HG03103 (cell line): ENCODE measurements around the gene NLK.
"Not testable (repeated sequence)": the region's sequence is repeated elsewhere in the genome, so short reads cannot be mapped to it uniquely, and the experiment has no call there.

Experiments
- ATAC-seq: cut with Tn5 transposase; IDR thresholded peaks from one replicate; pipeline ENCODE4 v1.9.1; 2021; ENCODE audit warnings: low read depth; ENCODE audit not compliant: unreplicated experiment

Gene NLK

DNA sequence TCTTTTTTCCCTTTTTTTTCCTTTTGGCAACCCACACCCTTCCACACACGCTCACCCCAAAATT lies at the start of gene NLK:
Gene NLK, plus strand, starts transcription at position 21 of the 64 bp plus-strand sequence. CDS start 197 bp downstream, outside the sequence.
- no peak for ATAC-seq

DNA sequence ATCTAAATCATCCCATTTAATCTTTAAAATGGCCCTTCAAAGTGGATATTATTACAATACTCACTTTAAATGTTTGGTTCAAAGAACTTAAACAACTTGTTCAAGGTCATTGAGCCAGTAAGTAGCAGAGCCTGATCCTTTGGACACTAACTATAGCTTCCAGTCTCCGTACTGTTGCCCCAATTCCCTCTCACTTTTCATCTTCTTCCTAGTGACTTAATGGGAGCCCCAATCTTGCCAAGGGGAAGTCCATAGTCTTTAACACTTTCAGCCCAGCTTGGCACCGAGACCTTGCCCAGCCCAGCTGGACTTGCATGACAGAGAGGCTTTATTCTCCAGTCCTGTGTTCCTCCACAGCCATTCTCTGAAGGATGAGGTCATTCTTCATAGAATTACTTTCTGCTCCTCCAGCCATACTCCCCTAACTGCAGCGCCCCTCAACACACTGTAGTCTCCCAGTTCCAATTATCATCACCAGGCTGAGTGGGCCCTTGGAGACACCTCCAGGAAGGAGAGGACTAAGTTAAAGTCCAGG lies 49.2 kb upstream of the NLK start:
- no peak for ATAC-seq

- no peak for ATAC-seq
Observed at GRCh38 chr17:27993723-27994310, 48.7 kb upstream of the NLK start.

- ATAC-seq: no peak
Observed at GRCh38 chr17:27994586-27994985, 47.9 kb upstream of the NLK start.

DNA sequence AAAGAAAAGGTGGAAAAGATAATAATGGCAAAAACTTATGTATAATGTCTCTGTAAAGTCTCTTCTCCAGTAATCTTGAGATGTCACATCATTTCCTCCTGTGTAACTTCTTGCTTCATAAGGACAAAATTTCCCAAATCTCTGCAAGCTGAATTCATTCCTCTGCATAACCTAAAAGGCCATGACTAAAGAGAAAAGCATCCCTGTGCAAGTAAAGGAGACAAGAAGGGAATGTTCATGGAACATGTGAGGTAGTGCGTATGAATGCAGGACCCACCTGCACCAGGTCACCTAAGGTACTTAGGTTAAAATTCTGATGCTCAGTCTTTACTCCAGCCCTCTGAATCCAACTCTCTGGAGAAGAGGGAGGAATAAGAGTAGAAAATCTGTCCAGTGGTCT lies 46.9 kb upstream of the NLK start:
- no peak for ATAC-seq

GRCh38 chr17:27996202-27997043 lies 46.1 kb upstream of the NLK start:
- ATAC-seq: no peak

GRCh38 chr17:27997044-27997401 lies 45.5 kb upstream of the NLK start:
- ATAC-seq: no peak

- ATAC-seq: no peak
Observed at GRCh38 chr17:27997522-27997921, 45.0 kb upstream of the NLK start.

DNA sequence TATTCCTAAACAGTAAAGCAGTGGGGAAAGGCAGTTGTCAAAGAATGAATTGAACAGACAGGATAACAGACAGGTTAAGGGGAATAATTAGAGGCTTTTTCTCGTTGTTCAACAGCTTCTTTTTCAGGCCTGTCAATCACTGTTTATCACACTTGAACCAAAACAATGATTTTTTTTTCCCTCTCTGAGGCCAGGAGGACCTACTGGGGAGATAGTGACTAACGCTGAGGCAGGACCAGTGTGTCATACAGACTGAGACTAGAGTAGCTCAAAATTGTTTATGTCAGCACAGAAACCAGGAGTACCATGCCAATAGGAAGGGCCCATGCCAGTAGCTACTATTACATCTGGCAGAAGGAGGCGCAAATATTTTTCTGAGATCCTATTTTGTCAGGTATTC lies 41.3 kb upstream of the NLK start:
- no peak for ATAC-seq

DNA sequence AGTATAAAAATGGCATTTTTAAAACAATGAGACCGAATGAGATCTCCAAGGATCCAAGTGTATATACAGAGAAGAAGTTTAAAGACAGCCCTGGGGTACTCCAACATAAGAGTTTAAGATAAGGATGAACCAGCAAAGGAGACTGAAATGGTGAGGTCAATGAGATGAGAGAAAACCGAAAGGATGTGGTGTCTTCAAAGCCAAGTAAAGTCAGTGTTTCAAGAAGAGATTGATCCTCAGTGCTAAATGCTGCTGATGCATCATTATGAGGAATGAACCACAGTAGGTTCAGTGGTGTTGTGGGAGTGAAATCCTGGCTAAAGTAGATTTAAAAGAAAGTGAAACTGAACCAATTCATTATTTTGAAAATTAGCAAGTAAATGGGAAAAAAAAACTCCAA lies 38.1 kb upstream of the NLK start:
- no peak for ATAC-seq

- not testable (repeated sequence) for ATAC-seq
Observed at GRCh38 chr17:28007925-28008324, 34.6 kb upstream of the NLK start.

DNA sequence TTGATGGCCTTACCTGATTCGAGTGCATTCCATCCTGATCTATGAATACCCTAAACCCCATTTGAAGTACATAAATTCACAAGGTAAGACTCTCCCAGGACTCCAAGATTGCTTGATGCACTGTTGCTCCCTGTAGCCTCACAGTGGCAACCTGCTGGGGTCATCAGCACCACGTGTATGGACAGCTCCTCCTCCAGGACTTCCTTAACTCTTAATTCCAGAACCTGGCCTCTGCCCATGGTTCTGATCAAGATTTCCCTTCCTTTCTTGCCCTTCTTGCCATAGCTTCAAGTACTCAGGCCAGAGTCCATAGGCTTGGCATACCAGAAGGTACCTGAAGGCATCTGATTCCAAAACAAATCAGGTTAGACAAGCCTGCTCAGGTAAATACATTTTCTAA lies 34.0 kb upstream of the NLK start:
- ATAC-seq: no peak

GRCh38 chr17:28010406-28010805 lies 32.1 kb upstream of the NLK start:
- ATAC-seq: no peak

DNA sequence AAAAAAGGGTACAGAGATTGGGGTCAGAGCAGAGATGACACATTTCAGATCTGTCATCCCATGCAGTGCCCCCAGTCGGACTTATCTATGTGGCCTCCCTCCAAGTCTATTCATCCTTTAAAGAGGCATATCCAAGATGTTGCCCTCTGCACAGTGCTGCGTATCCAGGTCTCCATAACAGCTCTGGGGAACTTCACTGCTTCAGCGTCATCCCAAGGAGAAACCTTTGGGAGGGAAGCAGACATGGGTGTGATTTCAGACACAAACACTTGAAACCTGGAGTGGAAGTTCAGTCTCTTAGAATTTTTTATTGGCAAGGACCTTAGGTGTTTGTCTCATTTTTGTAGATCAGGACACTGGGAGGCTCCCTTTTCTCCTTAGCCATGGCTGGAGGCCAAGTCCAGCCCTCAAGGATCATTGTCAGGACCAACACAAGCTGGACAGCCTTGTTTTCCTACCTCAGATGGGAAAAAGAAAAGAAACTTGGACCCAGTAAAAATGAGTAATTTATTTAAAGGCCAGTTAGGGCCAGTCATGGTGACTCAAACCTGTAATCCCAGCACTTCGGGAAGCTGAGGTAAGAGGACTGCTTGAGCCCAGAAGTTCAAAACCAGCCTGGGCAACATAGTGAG lies 23.9 kb upstream of the NLK start:
- no peak for ATAC-seq

DNA sequence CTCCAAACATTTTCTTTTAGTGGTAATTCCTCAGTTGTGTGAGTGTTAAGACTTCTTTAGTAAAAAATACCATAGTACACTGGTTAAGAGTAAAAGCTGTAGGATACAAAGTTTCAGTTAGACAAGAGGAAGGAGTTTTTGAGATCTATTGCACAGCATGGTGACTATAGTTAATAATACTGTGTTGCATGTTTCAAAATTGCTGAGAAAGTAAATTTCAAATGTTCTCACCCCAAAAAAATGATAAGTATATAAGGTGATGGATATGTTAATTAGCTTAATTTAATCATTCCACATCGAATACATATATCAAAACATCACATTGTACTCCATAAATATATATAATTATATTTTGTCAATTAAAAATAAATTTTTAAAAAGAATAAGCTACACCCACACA lies 22.0 kb upstream of the NLK start:
- no peak for ATAC-seq

- ATAC-seq: no peak
Observed at GRCh38 chr17:28029044-28029443, 13.4 kb upstream of the NLK start.

- ATAC-seq: no peak
Observed at GRCh38 chr17:28030386-28030785, 12.1 kb upstream of the NLK start.

GRCh38 chr17:28031174-28031573 lies 11.3 kb upstream of the NLK start:
- ATAC-seq: no peak

- ATAC-seq: no peak
Observed at GRCh38 chr17:28033972-28034714, 8.3 kb upstream of the NLK start.

DNA sequence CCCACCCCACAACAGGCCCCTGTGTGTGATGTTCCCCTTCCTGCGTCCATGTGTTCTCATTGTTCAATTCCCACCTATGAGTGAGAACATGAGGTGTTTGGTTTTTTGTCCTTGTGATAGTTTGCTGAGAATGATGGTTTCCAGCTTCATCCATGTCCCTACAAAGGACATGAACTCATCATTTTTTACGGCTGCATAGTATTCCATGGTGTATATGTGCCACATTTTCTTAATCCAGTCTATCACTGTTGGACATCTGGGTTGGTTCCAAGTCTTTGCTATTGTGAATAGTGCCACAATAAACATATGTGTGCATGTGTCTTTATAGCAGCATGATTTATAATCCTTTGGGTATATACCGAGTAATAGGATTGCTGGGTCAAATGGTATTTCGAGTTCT lies 7.0 kb upstream of the NLK start:
- ATAC-seq: not testable (repeated sequence)

GRCh38 chr17:28035884-28036283 lies 6.6 kb upstream of the NLK start:
- ATAC-seq: not testable (repeated sequence)

DNA sequence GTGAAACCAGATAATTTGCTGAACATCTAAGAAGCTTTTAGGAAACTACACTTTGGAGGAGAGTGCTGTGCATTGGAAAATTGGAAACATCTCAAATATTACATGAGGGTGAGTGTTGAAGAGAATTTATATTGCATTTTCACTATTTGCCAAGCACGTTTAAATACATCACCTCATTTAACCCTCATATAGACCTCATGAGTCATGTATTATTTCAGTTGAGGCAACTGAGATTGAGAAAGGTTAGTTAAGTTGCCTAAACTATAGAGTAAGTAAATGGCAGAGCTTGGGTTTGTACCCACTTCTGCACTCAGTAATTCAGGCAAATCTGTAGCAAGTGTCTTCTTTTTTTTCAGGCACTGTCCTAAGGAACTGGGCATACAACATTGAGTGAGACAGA lies 3.7 kb upstream of the NLK start:
- no peak for ATAC-seq
